SU-DHL-6 (cell line): Measurements from ENCODE around the gene GRID1.

Experiments used
- H2AFZ ChIP-seq: fragments of 200-600 bp; sonication (generic); 2 replicates; pipeline ENCODE4 v1.6.1; 2014; ENCODE audit warnings: low read depth, mild to moderate bottlenecking, moderate library complexity, mixed read lengths, antibody characterized with exemption, low read length; ENCODE audit not compliant: severe bottlenecking
- H3F3A ChIP-seq: fragments of 200-600 bp; shearing (Covaris generic); 2 replicates; pipeline ENCODE4 v1.6.0; 2016; ENCODE audit warnings: antibody characterized with exemption, mild to moderate bottlenecking; ENCODE audit not compliant: insufficient read depth
- H3K27ac ChIP-seq: fragments of 200-600 bp; sonication (generic); 2 replicates; pipeline ENCODE4 v1.5.1; 2016; ENCODE audit warnings: low read depth, mild to moderate bottlenecking, low read length, moderate library complexity, mixed read lengths
- H3K27me3 ChIP-seq: fragments of 200-600 bp; sonication (generic), shearing (Covaris generic); 2 replicates; pipeline ENCODE4 v1.6.0; 2014; ENCODE audit warnings: mild to moderate bottlenecking, low read length
- H3K36me3 ChIP-seq: fragments of 200-600 bp; sonication (generic); 2 replicates; pipeline ENCODE4 v1.6.1; 2014; ENCODE audit warnings: mild to moderate bottlenecking, low read length, mixed read lengths
- H3K4me2 ChIP-seq: fragments of 300-600, 200-600 bp; shearing (Covaris generic), sonication (generic); 2 replicates; pipeline ENCODE4 v1.6.0; 2014; ENCODE audit warnings: low read length, low read depth, mild to moderate bottlenecking; ENCODE audit not compliant: poor library complexity, severe bottlenecking
- H3K4me3 ChIP-seq: fragments of 200-600 bp; sonication (generic); 2 replicates; pipeline ENCODE4 v1.5.1; 2014; ENCODE audit warnings: antibody characterized with exemption, low read length, mild to moderate bottlenecking, mixed read lengths; ENCODE audit not compliant: insufficient read depth, poor library complexity, severe bottlenecking
- H3K79me2 ChIP-seq: fragments of 200-600 bp; sonication (generic); 2 replicates; pipeline ENCODE4 v1.6.1; 2014; ENCODE audit warnings: mild to moderate bottlenecking, low read length, moderate library complexity; ENCODE audit not compliant: insufficient read depth
- H3K9ac ChIP-seq: fragments of 200-600 bp; sonication (generic); 2 replicates; pipeline ENCODE4 v1.7.0; 2014; ENCODE audit warnings: mild to moderate bottlenecking, low read length
- H3K9me2 ChIP-seq: fragments of 200-600 bp; sonication (generic); replicated peaks from 2 replicates; pipeline ENCODE4 v1.6.1; 2014; ENCODE audit warnings: low read length; ENCODE audit not compliant: insufficient read depth
- H3K9me3 ChIP-seq: fragments of 200-600 bp; sonication (generic); 2 replicates; pipeline ENCODE4 v1.6.1; 2014; ENCODE audit warnings: low read length, mixed read lengths; ENCODE audit not compliant: insufficient read depth
- H4K20me1 ChIP-seq: fragments of 200-600 bp; sonication (generic); 2 replicates; pipeline ENCODE4 v1.6.1; 2014; ENCODE audit warnings: low read depth, mild to moderate bottlenecking, antibody characterized with exemption, low read length, moderate library complexity, mixed read lengths
- CTCF ChIP-seq: fragments of 200-600 bp; sonication (generic); IDR thresholded peaks from one replicate; pipeline ENCODE4 v1.5.1; 2017; ENCODE audit warnings: antibody characterized with exemption, mild to moderate bottlenecking, low read length, moderate library complexity; ENCODE audit not compliant: insufficient read depth, poor library complexity, severe bottlenecking
- EZH2phosphoT487 ChIP-seq: fragments of 200-600 bp; sonication (generic), shearing (Covaris generic); conservative IDR thresholded peaks from 2 replicates; pipeline ENCODE4 v1.6.1; 2018; ENCODE audit warnings: mild to moderate bottlenecking, antibody characterized with exemption, low read length, moderate library complexity, mixed read lengths

Gene GRID1

GRCh38 chr10:86334488-86335085, 32.0 kb downstream of the GRID1 start:
- Histone ChIP-seq H3K27me3 (no peaks in the 10 kb centered on the region), H2AFZ (no peak overlapping the region), H3F3A (no peaks in the 10 kb centered on the region), H3K4me2 (no peak overlapping the region), H3K27ac (no peak overlapping the region), H3K4me3 (no peak overlapping the region), H4K20me1 (no peaks in the 10 kb centered on the region), H3K79me2 (no peaks in the 10 kb centered on the region), H3K36me3 (no peaks in the 10 kb centered on the region), H3K9ac (no peak overlapping the region), H3K9me3 (no peaks in the 10 kb centered on the region), H3K9me2 (no peaks in the 10 kb centered on the region)
- no peak for TF ChIP-seq EZH2phosphoT487
- TF ChIP-seq CTCF: no peak

DNA sequence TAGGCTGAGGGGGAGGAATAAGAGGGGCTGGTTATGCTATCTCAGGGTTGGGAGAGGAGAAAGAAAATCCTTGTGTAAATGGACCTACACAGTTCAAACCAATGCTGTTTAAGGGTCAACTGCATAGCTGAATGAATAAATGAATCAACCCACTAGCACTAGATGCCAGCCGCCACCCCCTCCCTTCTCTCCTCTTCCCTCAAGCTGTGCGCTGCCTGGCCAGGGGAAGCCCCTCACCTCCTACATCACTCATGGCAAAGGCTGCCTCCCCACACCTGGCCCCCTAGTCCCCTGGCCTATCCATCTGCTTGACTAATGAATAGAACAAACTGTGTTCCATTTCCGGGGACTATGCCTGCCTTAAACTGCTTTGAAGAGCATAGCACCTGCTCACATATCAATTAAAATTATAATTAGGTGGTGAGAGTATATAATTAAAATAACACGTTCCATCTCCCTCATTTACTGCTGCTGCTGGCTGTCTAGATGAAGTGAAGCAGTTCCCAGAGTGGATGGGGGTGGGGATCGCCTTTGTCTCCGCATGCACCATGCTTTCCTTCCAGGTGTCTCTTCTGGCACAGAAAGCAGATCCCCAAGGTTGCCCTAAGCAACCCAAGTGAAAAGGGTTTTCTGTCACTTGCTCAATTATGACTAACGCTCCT, 32.6 kb downstream of the GRID1 start:
- Histone ChIP-seq H3K79me2 (no peaks in the 10 kb centered on the region), H3K9me2 (no peaks in the 10 kb centered on the region), H3K27me3 (no peaks in the 10 kb centered on the region), H4K20me1 (no peaks in the 10 kb centered on the region), H3K36me3 (no peaks in the 10 kb centered on the region), H3F3A (no peaks in the 10 kb centered on the region), H3K27ac (no peak overlapping the region), H3K9ac (no peak overlapping the region), H2AFZ (no peak overlapping the region), H3K9me3 (no peaks in the 10 kb centered on the region), H3K4me3 (no peak overlapping the region), H3K4me2 (no peak overlapping the region)
- TF ChIP-seq CTCF: no peak
- TF ChIP-seq EZH2phosphoT487: no peak

- Histone ChIP-seq H3K9ac (no peak overlapping the region), H3K9me3 (no peaks in the 10 kb centered on the region), H3K79me2 (no peaks in the 10 kb centered on the region), H3K4me2 (no peak overlapping the region), H3F3A (no peaks in the 10 kb centered on the region), H3K9me2 (no peaks in the 10 kb centered on the region), H2AFZ (no peak overlapping the region), H3K27me3 (no peaks in the 10 kb centered on the region), H3K27ac (no peak overlapping the region), H4K20me1 (no peaks in the 10 kb centered on the region), H3K36me3 (no peaks in the 10 kb centered on the region), H3K4me3 (no peak overlapping the region)
- TF ChIP-seq CTCF: no peak
- TF ChIP-seq EZH2phosphoT487: no peak
Measured at GRCh38 chr10:86331861-86332260, 34.7 kb downstream of the GRID1 start.
